Umbilical cord (tissue), 2 donors: ENCODE measurements around the gene CYP39A1. TPM values are rescaled to one million over a fixed set of nuclear protein-coding genes. Genes with fewer than 3 reads are reported as not detected.
"Not testable (repeated sequence)": the region's sequence is repeated elsewhere in the genome, so short reads cannot be mapped to it uniquely, and the experiment has no call there.

Experiments used
- DNase-seq: peaks from one replicate; pipeline ENCODE4 v3.0.0-alpha.2; 2015; ENCODE audit warnings: low spot score
- total RNA-seq: library from RNA; depleted of rRNA; stranded (reverse); fragments of >200 nt; gene quantifications from one replicate; pipeline ENCODE4 v1.2.3, GENCODE V29; 2014; ENCODE audit warnings: low replicate concordance; ENCODE audit not compliant: insufficient read depth

Gene CYP39A1
- total RNA-seq, 1 donor from 2014 or later, result 11.8 TPM

DNA sequence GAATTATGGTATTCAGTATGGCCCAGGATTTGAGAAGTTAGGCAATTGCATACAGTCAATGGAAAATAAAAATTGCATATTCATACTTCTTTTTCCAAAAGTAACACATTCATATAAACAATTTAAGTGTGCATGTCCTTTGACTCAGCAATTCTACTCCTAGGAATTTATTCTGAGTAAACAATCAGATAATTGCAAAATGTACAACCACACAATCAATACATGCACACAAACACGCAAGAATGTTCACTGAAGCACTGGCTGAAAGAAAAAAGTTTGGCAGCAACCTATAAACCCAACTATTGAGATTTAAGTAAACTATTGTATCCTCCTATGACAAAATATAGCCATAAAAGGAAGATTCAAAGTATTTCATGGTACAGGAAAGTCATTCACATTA, 1.6 kb downstream of the CYP39A1 start:
- DNase-seq, result no peak

DNA sequence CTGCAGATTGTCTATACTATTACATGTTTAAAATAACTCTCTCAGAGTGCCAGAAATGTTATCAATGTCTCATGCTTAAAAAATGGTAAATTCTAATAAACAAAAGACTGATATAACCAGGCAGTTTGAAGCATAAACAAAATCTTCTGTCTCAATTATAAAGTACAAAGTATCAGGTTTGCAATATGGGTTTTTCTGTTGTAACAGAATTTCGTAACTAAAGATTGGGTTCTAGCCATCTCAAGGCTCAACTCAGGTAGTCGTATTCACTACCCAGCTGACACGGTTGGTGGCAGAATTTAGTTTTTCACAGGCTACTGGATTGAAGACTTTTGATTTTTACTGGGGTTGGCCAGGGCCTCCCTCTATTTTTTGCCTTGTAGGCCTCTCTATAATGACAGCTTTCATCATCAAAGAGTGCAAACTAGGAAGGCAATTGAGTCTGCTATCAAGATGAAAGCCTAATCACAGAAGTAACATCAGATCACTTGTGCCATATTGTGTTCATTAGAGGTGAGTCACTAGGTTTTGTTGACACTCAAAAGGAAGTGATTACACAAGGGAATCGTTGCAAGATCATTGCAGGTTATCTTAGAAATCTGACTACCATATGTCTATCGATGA, 3.6 kb downstream of the CYP39A1 start:
- no peak for DNase-seq

DNA sequence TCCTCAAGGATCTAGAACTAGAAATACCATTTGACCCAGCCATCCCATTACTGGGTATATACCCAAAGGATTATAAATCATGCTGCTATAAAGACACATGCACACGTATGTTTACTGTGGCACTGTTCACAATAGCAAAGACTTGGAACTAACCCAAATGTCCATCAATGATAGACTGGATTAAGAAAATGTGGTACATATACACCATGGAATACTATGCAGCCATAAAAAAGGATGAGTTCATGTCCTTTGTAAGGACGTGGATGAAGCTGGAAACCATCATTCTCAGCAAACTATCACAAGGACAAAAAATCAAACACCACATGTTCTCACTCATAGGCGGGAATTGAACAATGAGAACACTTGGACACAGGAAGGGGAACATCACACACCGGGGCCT, 4.5 kb downstream of the CYP39A1 start:
- DNase-seq, result not testable (repeated sequence)

DNA sequence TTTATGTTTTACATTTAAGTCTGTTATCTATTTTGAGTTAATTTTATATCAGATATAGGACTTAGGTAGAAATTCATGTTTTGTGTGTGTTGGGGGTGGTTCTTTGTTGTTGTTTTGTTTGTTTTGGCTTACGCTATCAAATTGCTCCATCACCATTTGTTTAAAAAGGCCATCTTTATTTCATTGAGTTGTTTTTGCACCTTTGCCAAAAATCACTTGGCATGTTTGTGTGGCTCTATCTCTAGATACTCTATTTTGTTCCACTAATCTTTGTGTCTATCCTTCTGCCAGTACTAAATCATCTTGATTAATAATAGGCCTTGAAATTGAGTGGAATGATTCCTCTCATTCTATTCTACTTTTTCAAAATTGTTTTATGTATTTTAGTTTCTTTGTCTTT, 7.4 kb downstream of the CYP39A1 start:
- DNase-seq, result no peak

DNA sequence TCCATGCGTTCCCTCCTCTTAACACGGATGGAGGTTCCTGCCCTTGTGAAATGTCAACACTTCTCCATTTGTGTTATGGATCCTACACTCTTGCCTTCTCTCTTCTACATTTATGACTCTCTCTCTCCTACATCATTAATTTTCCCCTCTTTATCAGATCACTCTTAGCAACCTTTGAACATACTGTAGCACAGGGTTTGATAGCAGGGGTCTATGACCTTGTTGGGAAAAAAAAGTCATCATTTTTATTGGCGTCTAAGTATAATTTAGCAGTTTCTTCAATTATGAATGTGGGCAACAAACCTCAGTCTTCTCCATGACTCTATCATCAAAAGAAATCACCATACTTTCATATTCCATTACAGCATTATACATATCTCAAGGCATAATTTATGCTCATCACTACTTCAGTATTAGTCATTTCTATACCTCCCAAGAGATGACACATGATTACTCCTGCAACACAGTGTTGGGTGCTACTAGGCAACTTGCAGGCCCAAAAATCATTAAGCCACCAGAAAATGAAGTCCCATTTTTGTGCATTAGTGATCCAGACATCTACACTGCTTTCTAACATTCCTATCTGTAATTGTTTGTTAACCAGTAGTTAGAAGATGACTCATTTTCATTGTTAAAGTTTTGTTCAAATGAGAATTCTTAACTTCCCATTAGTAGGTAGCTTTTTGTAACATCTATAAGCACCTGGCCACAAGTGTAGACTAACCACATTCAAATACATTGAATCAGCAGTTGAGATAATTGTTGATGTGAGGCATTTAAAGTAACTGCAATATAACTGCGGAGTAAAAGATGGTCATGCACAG, 9.5 kb downstream of the CYP39A1 start:
- DNase-seq, result no peak

DNA sequence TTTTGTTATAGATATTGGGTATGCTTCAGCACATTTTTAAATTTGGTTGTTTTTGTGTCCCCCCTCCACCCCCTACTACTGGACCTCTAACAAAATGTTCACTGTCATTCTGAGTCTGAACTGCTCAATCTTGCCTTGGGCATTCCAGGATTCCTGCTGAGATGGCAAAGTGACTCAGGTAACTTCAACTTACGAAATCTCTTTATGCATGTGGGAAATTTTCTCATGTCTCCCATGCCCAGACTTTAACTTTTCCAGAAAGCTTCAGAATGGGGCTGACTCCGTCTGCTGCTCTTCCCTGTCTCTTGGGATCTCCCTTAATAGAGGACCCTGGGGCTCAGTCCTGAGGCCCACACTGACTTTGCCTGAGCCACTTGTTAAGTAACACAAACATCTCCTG, 14.0 kb downstream of the CYP39A1 start:
- DNase-seq, result no peak

DNA sequence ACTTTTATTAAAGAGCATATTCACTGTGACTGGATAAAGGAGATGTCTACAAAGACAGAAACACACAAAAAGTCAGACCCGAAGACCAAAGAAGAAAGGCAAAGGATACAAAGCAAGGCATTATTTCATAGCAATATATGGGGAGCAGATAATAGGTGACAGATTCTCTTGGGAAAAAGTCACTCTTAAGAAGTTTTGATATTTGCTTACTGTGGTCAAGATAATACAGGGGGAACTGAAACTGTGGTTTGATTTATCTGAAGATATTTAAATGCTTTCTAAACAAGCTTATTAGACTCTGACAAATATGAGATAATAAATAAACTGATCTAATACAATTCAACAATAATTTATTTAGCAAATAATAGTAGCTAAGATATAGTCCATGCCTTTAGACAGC, 14.7 kb downstream of the CYP39A1 start:
- no peak for DNase-seq

DNA sequence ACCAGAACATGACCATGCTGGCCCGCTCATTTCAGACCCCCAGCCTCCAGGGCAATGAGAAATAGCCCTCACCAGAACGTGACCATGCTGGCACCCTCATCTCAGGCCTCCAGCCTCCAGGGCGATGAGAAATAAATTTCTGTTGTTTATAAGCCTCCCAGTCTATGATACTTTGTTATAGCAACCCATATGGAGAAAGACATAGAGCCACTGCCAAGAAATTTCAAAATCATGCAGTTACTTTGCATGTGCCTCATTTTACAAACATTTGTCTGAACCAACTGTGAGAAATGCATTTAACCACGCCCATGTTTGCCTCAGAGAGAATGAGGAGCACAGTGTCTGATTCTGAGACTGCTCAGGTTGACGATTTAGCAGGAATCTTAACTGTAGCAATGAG, 15.5 kb downstream of the CYP39A1 start:
- DNase-seq, result peak; percentile 35

DNA sequence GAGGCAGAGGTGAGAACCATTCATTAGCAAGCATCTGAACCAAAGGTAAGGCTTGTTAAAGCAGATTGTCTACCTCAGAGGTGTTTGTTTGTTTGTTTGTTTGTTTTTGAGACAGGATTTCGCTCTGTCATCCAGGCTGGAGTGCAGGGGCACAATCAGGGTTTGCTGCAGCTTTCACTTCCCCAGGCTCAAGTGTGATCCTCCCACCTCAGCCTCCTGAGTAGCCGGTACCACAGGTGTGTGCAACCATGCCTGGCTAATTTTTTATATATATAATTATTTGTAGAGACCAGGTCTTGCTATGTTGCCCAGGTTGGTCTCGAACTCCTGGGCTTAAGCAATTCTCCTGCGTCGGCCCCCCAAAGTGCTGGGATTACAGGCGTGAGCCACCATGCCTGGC, 17.2 kb downstream of the CYP39A1 start:
- no peak for DNase-seq

DNA sequence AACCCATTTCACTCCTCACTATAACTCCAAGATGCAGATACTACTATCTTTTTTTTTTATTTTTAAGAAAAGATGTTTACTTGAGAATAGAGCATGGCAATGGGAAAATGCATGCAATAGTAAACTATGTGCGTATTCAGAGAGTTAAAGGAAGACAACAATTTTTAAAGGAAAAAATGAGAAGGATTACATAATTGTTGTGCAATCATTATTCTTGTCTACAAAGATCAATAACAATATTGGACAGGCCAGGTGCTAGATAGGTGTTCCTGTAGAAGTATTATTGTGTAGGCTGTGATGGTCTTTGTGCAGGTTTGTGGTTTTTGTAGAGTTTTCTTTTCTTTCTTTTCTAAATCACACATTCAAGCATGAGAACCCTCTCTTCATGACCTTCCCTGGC, 20.6 kb downstream of the CYP39A1 start:
- DNase-seq, result no peak

DNA sequence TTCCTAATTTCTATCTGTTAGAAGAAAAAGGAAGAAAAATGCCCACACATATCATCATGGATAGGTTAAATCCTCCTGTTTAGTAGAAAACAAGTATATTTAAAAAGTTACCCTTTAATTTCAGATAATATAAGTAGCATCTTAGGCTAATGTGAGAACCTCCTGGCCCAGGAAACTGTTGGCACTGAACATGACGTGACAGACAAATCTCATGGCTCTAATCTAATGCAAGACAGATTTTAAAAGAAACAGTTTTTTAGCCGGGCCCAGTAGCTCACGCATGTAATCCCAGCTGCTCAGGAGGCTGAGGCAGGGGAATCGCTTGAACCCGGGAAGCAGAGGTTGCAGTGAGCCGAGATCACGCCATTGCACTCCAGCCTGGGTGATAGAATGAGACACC, 22.9 kb downstream of the CYP39A1 start:
- DNase-seq, result no peak

DNA sequence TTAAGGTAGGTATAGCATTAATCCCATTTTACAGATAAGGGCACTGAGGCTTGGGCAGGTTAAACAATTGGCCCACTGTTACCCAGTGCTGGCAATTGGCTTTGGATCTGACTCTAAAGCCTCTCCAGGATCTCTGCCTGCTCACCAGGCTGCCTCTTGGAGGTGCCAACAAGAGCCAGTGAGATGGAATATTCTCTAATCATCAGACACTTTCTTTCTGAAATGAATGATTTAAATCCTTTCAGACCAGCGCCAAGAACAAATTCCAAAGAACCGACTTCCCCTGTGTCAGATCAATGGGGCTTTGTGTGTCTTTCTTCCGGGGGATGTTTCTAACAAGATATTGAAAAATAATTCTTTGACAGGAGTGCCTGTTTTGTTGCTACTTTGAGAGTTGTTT, 23.6 kb downstream of the CYP39A1 start:
- no peak for DNase-seq

DNA sequence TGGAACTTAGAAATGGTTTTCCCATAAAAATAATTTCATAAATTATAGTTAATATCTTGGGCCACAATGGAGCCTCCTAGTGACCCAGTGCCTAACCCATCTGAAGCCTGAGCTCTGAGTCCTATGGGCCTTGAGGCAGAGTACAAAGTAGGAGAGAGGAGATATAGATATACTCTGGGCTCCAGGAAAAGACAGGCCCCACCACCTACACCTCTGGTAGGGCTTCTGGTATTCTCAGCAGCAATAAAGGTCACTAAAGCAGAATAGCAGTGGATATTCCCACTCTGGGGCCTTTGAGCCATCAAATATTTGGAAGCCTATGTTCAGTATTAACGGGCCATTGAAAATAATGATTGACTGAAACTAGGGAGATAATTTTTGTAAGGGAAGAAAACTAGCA, 24.1 kb downstream of the CYP39A1 start:
- DNase-seq, result peak; percentile 12

DNA sequence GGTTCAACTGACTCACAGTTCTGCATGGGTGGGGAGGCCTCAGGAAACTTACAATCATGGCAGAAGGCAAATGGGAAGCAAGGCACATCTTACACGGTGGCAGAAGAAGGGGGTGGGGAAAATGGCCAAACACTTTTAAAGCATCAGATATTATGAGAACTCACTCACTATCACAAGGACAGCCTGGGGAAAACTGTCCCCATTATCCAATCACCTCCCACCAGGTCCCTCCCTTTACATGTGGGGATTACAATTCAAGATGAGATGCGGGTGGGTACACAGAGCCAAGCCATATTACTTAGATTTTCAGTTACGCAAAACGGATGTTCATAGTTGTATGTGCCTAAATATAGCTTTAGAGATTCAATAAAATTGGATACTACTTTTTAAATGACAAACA, 25.6 kb downstream of the CYP39A1 start:
- no peak for DNase-seq

DNA sequence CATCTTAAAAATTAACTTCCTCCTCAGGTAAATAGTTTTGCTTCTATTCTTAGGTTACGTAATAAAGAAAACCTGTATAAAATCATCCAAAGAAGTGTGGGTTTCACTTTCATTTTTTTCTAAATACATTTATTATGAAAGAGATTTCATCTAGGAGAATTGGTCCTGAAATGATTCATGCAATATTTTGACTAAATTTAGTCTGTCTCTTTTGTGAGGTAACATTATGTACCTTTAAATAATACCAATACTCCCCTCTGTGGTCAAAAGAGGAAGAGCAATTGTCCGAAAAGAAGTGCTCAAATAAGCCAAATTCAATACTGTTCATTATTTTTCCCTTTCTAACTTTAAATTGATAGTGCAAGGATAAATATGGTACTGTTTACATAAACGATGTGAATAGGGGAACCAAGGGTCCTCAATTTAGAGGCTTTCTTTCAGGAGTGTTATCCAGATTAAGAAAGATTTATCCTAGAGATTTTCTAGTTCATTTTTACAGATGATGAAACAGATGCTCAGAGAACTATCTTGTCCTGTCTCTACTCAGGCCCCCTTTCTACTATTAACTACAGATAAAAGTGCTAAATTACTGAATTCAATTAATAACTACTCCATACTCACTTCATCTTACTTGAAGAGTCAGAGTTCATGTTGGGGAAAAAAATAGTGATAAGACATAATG, 26.2 kb downstream of the CYP39A1 start:
- DNase-seq, result peak; percentile 38

DNA sequence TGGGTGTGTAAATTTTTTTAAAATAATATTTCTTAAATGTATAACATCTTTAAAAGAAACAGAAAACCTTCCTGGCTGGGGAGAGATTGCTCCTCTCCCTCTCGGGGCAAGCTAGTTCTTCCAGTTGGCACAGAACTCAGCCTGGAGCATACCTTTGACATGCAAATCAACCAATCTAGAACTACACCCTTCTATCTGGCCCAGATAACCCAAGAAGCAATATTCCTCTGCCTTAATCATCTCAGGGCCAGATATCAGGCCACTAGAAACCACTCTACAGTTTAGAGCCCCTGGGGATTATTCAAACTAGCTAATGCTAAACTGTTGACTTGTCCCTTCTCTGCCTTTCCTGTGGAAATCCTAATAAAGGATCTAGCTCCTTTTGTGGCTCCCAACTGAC, 33.9 kb downstream of the CYP39A1 start:
- no peak for DNase-seq

DNA sequence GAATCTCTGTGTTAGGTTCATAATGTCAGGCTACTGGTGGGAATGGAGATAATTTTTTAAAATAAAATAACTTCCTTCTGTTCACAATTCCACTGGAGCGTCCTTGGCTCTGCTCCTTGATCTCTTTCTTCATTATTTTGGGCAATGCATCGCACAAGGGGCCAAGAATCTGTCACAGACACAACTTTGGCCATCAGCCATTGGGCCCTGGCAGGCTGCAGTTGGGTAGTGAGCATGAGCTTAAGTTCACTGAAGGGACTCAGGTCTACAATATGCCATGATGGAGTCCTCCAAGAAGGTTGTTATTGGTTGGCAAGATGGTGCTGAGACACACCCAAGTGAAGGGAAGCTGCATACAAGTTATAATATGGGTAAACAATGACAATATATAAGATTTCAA, 40.0 kb downstream of the CYP39A1 start:
- DNase-seq, result no peak

DNA sequence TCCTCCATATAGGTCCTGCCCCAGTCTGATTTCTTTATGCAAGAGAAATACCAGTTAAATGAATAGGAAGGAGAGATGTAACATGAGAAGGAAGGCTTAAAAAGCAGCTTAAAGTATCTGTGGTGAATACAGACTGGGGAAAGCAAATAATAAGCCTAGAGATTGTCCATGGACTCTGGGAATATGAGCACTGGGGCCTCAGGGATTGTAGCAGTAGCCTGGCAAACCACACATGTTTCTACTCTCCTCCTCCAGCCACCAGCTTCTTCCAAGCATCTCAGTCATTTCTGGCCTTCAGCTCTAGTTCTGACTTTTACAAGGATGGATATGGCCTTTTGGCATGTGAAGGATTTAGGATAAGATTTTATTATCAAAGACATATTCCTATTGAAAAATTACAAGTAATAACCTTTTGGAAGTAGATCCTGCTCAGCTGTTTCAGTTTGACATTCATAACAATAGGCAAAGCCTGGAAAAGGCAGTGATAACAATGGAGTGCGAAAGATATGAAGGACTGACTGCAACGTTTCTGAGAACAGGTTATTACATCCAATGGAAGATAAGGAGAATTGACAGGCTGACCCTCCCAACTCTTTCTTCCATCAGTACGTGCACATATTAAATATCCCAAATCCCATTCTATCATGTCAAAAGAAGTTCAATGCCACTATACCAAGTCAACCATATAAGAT, 41.6 kb downstream of the CYP39A1 start:
- peak; percentile 72 for DNase-seq

DNA sequence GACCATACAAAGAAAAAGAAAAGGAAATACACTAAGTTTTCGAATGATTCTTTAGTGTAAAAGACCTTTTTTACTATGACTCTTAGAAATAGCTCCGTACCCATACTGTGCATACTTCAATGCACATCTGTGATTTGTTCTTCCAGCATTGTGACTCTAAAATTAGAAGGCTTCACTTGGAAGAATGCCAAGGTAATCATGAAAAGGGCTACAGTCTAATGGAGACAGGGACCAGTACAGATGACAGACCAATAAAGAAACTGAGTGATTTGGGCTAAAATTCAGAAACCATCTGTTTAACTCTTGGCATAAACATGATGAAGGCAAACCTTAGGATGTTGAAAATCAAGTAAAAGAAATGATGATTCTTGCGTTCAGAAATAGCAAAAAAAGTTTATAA, 46.3 kb downstream of the CYP39A1 start:
- no peak for DNase-seq

DNA sequence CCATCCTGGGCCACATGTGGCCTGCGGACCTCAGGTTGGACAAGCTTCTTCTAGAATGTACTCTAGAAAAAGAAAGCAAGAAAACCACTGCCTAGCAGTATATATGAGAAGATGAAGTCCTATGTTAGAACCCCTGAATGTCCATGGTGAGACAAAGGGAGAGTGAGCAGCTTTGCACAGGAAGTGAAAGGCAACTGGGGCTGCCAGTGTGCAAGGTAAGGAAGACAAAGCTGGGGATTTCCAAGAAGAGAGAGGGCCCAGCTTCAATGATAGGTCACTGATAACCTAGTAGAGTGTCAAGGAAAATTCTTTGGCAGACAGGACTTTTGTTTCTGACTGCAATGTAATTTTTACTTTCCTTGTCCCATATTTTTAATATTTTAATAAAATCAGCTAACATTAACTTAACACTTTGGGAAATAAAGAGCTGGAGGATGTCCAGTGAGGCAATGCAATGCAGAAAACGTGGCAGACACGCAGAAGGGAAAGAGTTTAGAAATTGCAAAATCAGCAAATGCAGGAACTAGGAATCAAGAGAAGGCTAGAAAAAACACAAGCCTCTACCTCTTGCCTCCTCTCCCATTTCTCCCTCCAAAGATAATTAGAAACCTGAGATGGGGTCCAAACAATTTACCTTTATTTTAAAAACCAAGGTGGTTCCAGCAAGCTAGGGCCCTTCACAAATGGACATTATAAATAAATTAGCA, 47.4 kb downstream of the CYP39A1 start:
- DNase-seq, result no peak

DNA sequence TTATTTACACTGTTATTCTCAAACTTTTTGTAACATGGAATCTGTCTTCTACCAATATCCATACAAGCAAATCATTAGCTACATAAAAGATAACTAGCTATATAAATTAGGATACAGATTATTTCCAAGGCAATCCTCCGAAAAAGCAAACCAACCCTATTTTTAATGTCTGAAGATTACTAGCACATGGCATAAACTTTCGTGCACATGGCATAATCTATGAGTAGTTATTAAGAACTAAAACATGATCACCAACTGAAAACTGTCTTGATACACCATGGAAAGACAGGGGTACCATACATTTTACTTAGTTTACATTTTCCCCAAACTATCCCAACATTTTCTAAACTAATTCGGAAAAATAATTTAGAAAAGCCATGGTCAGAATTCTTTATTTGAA, 54.4 kb downstream of the CYP39A1 start:
- no peak for DNase-seq

DNA sequence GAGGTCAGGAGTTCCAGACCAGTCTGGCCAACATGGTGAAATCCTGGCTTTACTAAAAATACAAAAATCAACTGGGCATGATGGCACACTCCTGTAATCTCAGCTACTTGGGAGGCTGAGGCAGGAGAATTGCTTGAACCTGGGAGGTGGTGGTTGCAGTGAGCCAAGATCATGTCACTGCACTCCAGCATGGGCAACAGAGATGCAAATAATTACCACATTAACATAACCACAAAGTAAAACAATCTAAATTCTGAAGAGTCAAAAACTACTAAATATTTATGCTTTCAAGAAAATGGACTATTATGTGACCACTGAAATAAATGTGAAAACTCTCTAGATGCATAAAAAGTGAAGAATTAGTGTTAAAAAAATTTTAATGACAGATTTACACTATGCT, 59.9 kb downstream of the CYP39A1 start:
- DNase-seq, result no peak
